Upper lobe of left lung (tissue), 4 donors: Measurements from ENCODE around the gene CAMSAP1.

ENCODE experiments used
- EP300 ChIP-seq, 4 donors: sonication (generic); formaldehyde crosslinking; IDR thresholded peaks; one replicate each; pipeline ENCODE4 v1.5.1; 2017; ENCODE audit warnings: antibody characterized with exemption in 4 of 4, control low read depth in 2 of 4
- POLR2AphosphoS5 ChIP-seq, 2 donors: sonication (generic); formaldehyde crosslinking; IDR thresholded peaks; one replicate each; pipeline ENCODE4 v1.5.1; 2017; ENCODE audit warnings: antibody characterized with exemption in 2 of 2
- TF ChIP-seq, protein P1 (sequence below), 6 experiments: fragments of 450-650 bp in 4 of 6; fragments of 200-600 bp in 2 of 6; sonication (generic) in 2 of 6; IDR thresholded peaks; one replicate each; pipeline ENCODE4 v1.5.1; 2016 to 2019; ENCODE audit warnings: antibody characterized with exemption in 6 of 6

DNA sequence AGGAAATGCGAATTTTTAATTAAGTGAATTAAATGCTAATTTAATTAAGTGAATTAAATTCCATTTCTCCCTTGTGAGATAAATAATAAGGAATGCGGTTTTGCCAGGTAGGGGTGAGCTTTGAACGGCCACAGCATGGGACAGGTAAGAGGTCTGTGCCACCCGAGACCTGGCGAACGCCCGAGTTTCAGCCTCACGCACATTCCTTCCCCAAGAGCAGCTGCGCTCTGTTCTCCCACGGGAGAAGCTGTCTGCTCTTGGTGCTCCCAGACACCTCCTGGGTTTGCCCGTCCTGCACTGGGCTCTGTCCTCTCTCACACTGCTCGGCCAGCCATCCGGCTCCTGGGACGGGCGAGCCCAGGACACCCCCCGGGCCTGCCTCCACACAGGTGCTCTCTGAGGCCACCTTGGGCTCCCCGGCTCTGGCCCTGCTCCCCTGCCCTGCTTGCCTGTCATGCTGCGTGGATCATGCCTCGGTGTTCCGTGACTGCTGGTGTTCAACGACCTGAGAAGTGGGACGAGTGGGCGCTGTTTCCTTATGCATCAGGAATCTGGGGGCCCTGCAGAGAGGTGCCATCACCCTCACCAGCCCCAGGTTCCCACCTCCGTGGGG lies 13.7 kb upstream of the CAMSAP1 start:
- TF ChIP-seq POLR2AphosphoS5 (IDR thresholded peaks at IDR 0.05), result no peak
- TF ChIP-seq, protein P1, sequence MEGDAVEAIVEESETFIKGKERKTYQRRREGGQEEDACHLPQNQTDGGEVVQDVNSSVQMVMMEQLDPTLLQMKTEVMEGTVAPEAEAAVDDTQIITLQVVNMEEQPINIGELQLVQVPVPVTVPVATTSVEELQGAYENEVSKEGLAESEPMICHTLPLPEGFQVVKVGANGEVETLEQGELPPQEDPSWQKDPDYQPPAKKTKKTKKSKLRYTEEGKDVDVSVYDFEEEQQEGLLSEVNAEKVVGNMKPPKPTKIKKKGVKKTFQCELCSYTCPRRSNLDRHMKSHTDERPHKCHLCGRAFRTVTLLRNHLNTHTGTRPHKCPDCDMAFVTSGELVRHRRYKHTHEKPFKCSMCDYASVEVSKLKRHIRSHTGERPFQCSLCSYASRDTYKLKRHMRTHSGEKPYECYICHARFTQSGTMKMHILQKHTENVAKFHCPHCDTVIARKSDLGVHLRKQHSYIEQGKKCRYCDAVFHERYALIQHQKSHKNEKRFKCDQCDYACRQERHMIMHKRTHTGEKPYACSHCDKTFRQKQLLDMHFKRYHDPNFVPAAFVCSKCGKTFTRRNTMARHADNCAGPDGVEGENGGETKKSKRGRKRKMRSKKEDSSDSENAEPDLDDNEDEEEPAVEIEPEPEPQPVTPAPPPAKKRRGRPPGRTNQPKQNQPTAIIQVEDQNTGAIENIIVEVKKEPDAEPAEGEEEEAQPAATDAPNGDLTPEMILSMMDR (IDR thresholded peaks at IDR 0.05), result no peak
- no peak for TF ChIP-seq EP300 (IDR thresholded peaks at IDR 0.05)
